ENCODE results near the gene NOC3L.

The NOC3L gene

DNA sequence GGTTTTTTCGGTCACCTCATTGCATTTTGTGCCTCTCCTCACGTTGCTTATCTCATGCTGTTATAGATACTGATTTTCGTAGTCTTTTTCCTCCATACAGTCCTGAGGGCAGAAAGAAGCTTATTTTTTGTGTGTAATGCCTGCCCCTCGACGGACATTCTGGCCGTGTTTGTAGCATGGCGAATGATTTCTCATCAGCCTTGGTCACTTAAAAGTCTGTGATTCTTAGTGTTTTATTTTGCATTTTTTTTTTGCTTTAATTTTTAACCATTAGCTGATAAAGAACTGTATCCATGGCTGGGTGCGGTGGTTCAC, 469 bp upstream of the NOC3L start:
- DNase-seq (ENCODE audit: low spot score) = no peak

DNA sequence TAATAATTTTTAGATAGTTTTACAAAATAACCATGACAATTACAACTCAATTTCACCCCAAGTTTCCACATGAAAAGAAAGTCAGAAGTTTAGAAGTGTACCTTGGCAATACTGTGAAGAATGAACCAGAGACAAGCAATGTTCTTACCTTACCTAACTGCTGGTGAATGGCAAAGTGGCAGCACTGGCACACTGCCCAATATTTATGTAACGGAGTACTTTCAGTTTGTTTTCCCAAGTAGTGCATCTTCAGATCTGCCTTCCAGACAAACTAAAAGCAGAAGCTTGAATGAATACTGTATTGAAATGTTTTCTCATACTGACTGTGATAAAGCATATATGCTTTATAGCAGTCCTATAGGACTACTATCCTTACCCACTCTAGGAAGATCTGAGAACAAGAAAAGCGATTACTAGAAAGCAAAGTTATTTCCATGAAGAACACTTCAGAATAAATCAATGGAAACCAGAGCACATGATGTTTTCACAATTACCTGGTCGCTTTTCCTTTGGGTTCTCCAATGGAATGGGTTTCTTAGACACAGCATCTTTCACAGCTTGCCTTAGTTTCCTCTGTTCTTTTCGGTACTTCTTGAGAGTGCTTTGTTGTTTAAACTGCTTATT, 1.5 kb downstream of the NOC3L start:
- peak; percentile 48 for DNase-seq (ENCODE audit: low spot score)

DNA sequence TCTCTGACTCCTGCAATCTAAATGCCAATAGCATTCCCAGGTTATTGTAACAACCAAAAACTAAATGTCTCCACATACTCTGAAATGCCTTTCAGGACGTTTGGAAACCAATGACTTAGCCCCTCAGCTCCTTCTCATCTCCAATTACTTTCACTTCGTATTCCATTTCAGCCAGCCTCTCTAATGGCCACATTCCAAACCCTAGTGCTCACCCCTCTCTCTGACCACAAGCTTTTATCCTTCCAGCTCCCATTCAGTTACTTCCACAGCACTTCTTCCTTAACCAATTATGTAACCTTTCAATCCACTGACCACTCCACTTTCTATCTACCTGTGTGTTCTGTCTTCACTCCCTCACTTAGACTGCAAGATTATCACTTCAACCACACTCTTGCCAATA, 4.3 kb downstream of the NOC3L start:
- DNase-seq (ENCODE audit: low spot score) = peak; percentile 90

DNA sequence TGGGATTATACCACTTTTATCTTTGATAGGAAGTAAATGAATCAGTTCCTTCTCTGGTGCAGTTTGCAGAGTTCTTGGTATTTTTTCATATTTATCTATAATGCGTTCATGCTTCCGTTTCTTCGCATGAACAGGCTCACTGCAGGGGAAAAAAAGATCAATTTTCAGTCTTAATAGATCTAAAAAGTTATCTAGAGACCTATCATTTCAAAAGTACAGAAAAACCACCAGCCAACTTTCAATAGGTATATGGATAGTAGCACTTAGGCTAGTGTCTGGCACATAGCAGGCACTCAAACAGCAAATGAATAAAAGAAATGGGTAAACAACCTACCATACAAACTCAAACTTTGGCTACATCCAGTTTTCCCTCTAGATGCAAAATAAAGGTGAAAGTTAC, 5.5 kb downstream of the NOC3L start:
- DNase-seq (ENCODE audit: low spot score) = no peak

DNA sequence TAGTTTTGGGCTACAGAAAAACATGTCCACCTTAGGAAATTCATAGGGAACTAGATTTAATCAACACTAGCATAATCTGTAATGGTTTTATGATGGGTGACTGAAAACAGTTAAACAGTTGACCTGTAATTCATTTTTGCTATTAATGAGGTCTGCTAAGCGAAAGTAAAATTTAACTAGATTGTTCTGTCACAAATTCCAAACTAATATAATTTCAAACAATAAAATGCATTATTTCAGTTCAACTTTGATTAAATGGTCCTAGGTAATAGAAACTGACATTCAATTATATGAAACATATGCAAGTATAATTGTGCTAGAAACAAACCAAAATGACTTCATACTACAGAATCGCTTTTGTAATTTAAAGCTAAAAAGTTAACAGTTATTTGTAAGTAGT, 6.9 kb downstream of the NOC3L start:
- DNase-seq (ENCODE audit: low spot score) = no peak

DNA sequence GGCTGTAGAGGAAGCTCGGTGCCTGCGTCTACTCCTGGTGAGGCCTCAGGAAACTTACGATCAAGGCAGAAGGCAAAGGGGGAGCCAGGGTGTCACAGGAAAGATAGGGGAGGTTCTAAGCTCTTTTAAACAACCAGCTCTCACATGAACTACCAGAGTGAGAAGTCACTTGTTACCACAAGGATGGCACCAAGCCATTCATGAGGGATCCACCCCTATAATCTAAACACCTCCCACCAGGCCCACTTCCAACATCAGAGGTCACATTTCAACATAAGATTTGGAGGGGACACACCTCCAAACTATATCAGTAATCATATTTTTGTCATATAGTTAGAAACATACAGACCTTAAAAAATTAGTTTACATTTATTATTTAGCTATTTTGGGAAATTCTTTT, 9.4 kb downstream of the NOC3L start:
- DNase-seq (ENCODE audit: low spot score) = no peak

DNA sequence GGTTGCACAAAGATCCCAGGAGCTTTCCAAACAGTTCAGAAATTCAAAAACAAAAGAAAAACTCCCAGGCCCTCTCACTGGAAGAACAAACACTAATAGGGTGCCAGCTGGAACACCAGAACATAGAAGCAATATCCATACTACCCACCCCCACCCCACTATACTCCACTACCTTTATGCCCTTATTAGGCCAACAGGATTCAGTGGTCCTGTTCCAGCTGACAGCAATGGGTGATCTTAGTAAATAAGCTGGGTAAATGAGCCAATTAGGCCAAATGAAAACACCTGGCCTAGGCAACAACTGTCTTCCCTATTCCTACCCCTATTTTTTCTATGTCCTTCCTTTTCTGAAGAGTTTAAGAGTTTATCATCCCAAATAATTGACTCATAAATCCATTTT, 11.7 kb downstream of the NOC3L start:
- no peak for DNase-seq (ENCODE audit: low spot score)

DNA sequence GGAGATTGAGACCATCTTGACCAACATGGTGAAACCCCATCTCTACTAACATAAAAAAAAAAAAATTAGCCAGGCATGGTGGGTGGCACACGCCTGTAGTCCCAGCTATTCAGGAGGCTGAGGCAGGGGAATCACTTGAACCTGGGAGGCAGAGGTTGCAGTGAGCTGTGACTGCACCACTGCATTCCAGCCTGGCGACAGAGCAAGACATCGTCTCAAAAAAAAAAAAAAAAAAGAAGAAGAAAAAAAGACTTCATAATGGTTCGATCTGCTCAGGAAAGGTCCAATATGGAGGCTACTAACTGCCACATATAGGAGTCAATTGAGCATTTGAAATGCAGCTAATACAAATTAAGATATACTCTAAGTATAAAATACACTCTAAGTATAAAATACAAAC, 12.2 kb downstream of the NOC3L start:
- peak; percentile 57 for DNase-seq (ENCODE audit: low spot score)

DNA sequence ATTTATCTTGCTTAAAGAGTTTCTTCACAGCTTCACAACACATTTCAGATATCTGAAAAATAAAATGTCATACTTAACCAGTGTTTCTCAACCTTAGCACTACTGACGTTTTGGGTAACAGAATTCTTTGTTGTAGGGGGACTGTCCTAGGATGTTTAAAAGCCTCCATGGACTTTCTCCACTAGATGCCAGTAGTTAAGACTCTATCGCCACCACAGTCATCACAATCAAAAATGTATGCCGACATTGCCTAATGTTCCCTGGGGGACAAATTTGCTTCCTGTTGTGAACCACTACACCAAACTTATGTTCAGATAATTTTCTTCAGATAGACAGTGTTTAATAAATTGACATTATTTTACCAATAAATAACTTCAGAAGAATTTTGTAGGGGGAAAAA, 13.4 kb downstream of the NOC3L start:
- no peak for DNase-seq (ENCODE audit: low spot score)

DNA sequence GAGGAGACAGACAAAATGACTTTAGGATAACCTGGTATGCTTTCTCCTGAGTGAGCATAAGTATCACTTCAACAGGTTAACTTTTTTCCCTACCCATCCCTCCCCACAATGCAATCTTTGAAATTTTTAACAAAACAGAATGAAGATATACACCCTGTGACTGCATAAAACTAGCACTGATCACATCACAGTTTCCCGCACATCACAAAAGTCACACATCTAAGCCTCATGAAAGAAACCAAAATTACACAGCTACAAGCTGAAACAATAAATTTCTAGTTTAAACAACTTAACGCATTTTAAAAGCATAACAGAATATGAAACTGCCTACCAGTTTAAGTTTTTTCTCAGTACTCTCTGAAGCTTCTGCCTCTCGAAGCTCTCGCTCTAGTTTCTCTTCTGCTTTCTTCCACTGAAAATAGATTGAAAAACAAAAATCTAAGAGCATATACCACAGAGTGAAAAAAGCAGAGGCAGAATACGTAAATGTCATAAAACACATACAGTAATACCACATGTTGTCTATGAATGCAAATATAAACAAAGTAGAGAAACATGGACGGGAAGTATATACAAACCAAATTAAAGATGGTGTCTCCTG, 18.1 kb downstream of the NOC3L start:
- DNase-seq (ENCODE audit: low spot score) = no peak

DNA sequence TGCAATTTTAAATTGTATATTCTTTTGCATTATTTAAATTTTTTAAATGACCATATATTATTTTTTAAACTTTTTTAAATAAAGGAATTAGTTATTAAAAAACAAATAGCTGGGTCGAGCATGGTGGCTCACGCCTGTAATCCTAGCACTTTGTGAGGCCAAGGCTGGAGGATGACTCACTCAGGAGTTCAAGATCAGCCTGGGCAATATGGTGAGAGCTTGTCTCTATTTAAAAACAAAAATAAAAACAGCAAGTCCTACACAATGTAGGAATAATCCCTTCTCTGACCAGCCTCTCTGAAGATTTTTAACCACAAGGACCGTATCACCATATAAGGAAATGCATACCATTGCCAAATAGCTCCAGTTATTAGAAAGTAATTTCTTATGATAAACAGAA, 19.6 kb downstream of the NOC3L start:
- no peak for DNase-seq (ENCODE audit: low spot score)

DNA sequence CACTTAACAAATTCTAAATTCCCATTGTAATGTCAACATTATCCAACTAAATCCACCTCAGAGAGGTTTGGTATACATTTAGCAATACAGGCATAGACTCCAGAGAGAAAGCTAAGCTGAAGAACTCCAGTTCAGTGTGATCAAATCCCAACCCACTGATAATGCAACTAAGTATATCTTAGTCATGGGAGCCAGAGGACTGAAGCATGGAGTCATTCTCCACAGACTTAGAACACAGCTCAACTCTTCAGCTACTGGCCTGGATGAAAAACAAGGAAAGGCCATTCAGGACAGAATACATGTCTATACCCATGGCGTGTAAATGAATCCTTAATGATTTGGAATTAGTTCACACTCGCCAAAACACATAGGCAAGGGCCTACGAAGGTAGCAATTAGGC, 27.9 kb downstream of the NOC3L start:
- no peak for DNase-seq (ENCODE audit: low spot score)

DNA sequence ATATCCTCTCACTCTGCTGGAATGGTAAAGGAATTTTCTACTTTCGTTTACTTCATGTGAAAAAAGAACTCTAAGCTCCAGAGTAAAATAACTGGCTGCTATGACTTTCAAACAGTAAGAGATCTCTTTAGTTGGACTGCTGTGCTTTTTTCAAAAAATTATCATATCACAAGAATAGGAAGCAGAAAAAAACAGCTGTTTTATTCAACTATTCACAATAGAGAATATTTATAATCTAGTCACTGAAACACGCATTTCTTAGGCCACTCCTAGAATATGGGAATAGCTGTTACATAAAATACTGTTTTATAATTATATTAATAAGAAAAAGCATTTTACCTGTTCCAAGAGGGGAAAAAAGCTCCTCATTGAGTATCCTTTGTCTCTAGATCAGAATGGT, 29.7 kb downstream of the NOC3L start:
- DNase-seq (ENCODE audit: low spot score) = no peak

DNA sequence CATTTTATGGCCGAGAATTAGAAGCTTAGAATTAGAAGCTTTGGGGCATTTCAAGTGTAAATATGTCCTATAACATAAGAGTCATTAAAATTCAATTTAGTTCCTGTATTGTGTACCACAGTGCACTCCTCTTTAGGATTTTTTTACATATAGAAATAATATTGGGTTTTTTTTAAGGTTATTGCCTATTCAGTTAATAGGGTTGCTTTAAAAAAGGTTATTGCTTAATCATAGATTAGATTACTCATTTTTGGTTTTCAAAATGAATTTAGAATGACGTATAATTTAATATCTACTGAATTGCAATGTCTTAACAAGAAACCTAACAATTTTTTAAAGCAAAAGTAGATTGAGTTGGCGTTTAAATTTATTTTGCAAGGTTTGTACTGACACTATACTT, 34.1 kb downstream of the NOC3L start:
- no peak for DNase-seq (ENCODE audit: low spot score)

DNA sequence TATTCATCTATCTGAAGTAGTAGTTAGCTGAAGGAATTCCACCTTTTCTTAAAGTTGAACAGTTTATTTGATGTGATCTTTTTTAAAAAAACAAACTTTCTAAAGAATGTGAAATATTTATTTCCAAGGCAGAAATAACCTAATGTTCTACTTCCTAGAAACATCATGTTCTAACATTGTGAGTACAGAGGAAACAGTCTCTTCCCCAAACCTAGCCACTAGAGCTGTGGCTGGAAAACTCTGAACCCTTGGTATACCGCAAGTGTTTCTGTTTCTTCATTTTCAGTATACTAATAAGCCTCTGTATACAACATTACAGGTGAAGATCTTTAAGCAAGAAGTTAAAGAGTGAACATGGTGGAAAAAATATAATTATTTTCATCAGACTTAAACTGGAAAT, 35.1 kb downstream of the NOC3L start:
- no peak for DNase-seq (ENCODE audit: low spot score)

DNA sequence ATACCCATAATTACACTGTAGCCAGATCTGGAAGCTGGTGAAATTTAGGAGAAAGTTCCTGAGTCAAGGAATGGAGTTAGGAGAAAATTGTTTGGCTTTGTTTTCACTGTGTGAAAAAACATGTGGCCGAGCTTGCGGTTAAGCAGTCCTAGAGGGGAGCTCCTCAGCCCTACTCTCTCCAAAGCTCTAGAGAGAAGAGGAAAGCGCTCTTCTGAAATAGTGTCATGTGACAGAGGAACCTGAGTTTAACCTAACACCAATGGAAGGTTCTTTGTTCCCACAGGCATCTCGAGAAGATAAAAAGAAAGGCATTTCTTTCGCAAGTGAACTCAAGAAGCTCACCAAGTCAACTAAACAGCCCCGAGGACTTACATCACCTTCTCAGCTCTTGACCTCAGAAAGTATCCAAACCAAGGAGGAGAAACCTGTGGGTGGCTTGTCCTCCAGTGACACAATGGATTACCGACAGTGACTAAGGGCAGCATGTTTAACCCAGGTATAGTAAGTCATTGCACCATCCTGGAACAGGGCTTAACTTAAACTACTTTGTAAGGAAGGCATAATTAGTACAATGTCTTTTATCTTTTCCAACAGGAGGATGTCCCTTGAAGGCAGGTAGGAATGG, 38.0 kb downstream of the NOC3L start:
- no peak for DNase-seq (ENCODE audit: low spot score)

DNA sequence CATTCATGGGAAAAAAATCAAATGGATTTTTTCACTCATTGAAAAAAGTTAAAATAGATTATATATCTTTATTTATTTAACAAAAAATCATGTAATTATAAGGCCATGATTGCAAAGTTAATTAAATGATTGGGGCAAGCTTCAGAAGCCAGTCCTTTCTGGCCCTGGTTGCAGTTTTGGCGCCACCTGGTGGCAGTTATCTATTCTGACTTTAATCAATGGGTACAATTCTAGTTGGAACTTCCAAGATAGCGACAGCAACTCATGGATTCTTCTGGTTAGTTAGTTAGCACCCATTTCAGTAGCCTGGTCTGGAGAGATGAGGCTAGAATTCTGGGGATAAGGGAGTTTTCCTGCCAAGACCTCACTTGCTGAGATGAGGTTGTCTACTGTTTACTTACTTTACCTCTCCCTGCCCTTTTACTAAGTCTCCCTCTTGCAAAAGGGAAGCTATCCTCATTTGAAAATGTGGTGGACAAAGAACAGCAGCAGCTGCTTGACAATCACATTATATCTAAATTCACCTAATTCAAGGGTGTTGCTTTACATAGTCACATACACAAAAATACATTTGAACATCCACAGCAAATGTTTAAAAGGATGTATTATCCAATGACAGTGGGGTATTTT, 42.3 kb downstream of the NOC3L start:
- peak; percentile 67 for DNase-seq (ENCODE audit: low spot score)

DNA sequence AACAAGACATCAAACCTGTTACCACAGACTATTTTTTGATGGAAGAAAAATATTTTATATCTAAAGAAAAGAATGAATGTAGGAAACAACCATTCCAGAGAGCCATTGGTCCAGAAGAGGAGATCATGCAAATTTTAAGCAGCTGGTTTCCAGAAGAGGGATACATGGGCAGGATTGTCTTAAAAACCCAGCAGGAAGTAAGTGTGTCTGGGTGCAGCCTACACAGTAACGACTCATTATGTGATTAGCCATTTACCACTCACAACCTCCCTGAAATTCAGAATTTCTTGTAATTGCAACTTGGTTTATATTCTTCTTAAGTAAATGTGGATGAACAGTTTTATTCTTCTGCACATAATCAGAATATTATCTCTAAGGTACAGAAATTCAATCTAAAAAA, 46.2 kb downstream of the NOC3L start:
- peak; percentile 21 for DNase-seq (ENCODE audit: low spot score)

DNA sequence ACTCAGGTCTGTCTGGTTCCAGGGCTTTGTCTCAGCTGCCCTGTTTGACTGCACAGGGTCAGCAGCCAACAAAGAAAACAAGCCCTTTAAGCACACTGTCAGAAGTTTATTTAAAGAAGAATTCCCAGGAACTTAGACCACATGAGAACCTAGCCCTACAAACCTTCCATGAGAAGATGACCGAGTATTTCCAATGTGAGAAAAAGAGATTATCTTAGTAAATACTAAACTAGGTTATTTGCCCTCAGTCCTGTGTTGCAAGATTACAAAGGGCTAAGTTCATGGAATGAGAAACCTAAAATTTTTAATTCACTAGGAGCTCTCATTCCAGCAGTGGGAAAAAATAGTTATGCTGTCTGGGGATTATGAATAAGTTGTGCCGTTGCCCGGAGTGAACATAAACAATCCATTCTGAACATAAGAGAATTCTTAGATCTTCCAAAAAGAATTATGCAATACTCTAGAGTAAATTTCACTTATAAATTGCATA, 46.7 kb downstream of the NOC3L start:
- DNase-seq (ENCODE audit: low spot score) = no peak

DNA sequence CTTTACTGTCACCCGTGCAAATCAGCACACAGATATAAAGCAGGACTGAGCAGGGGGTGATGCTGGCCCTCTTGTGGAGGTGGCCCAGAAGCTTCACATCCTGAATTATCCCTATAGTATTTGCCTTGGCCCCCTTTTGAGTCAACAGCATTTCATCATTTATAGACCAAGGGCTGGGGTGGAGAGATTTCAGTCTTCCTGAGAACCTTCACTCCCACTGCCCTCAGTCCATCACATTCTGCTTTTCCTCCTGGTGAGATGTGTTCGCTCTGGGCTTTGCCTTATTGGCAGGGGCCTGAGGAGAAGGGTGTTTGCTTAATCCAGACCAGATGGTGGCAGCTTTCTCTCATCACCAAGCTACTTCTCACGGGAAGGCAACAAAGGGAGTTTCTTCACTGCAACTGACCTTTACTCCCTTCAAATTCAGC, 47.7 kb downstream of the NOC3L start:
- DNase-seq (ENCODE audit: low spot score) = no peak

DNA sequence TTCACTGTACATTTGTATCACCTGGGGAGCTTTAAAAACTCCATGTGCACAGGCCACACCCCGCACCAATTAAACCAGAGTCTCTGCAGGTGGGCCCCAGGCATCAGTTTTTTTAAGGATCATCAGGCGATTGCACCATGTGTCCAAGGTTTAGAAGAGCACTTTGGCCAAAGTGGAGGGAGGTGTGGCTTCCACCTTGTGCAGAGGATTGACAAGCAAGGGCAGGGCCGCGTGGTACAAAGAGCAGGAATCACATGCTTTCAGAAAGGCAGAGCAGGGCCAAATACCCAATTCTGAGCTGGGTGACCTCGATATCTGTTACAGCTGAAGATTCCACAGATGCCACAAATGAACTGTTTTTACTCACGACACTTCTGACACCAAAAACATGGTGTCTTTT, 52.4 kb downstream of the NOC3L start:
- no peak for DNase-seq (ENCODE audit: low spot score)

DNA sequence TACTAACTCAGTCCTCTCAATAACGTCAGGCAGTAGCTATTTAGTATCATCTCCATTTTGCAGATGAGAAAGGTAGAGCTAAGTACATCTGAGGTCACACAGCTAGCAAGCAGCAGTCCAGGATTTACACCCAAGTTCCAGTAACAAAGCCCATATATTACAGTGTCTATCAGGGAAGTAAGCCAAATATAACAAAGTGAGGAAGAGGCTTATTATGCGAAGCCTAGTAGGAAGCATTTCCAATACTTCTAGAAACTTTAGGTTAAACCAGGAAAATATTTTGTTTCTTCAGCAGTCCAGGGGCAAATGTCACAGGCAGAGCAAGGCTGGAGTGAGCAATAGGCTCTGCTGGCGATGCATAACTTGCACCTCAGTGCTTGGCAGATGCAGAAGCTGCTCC, 53.9 kb downstream of the NOC3L start:
- no peak for DNase-seq (ENCODE audit: low spot score)

DNA sequence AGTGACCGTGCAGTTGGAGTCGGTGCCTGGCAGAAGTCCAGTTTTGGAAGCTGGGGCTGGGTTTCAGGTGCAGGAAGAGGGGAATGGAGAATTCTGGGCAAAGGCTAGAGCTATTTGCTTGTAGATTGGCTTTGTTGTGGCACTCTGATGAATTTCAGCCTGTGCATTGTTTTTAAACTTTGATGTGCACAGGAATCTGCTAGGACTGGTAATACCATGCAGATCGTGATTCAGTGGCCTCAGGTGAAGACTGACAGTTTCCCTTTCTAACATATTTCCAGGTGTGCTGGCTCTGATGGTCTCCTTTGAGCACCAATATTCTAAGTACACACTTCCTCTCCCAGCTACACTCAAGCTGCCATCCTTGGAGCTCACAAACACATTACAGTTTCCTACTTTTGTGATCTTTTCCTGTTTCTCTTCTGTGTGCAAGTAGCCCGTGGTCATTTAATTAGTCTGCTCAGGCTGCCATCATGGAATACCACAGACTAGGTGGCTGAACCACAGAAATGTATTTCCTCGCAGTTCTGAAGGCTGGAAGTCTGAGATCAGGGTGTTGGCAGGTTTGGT, 55.6 kb downstream of the NOC3L start:
- peak; percentile 17 for DNase-seq (ENCODE audit: low spot score)

All from kidney tubule cell (primary cell).